HCT116 (cell line): ENCODE results near the gene GSN. TPM values are rescaled to one million over a fixed set of nuclear protein-coding genes. Genes with fewer than 3 reads are reported as not detected.

Source experiments
- ATAC-seq: fragments of 200-7000 bp; cut with Tn5 transposase; 2 replicates; pipeline ENCODE4 v1.9.1; 2020; ENCODE audit warnings: mild to moderate bottlenecking, moderate library complexity
- BruUV-seq: library from RNA; stranded (reverse); fragments of 400-500 nt; replicated peaks from 2 replicates; lab custom pipeline; 2021; lab: Mats Ljungman, UMichigan
- CTCF ChIA-PET: fragments of 300-600 bp; sonication (Branson Sonifier 250); formaldehyde crosslinking; loops from one replicate; lab custom pipeline; 2021; ENCODE audit warnings: antibody characterized with exemption; lab: Charles Lee
- POLR2A ChIA-PET: fragments of 300-600, 350-600 bp; sonication (Branson Sonifier 250); formaldehyde crosslinking; loops from one replicate; lab custom pipeline; 2021; ENCODE audit warnings: antibody characterized with exemption; lab: Charles Lee
- RAD21 ChIA-PET, 2 experiments: fragments of 300-600 bp; sonication (Branson Sonifier 250); formaldehyde crosslinking; loops; one replicate each; lab custom pipeline; 2023; ENCODE audit warnings: low total read pairs in 2 of 2; ENCODE audit not compliant: uncharacterized antibody in 2 of 2, unreplicated experiment in 2 of 2, low non-redundant PET in 1 of 2; lab: Charles Lee
- DNase-seq: peaks from one replicate; pipeline ENCODE4 v3.0.0-alpha.2; 2010; ENCODE audit warnings: low read depth, low spot score
- H2AFZ ChIP-seq: fragments of 200-600 bp; shearing (Covaris generic), sonication (generic); 2 replicates; pipeline ENCODE4 v1.6.1; 2017; ENCODE audit warnings: low read depth, mixed run types, mixed read lengths, antibody characterized with exemption, low read length; ENCODE audit not compliant: poor library complexity, severe bottlenecking
- H3K27ac ChIP-seq: 2 replicates; pipeline ENCODE4 v1.5.1; 2012; ENCODE audit warnings: low read depth, low read length
- H3K27me3 ChIP-seq: fragments of 200-600 bp; sonication (generic); 2 replicates; pipeline ENCODE4 v1.6.1; 2016; ENCODE audit warnings: mixed run types, low read length, mixed read lengths; ENCODE audit not compliant: insufficient read depth
- H3K36me3 ChIP-seq, 2 experiments: fragments of 200-500 bp in 1 of 2; fragments of 200-600 bp in 1 of 2; sonication (Bioruptor generic) in 1 of 2; sonication (generic) in 1 of 2; 2 replicates each; pipeline versions ENCODE4 v1.5.1 to v1.6.1; 2014 to 2016; ENCODE audit warnings: low read length in 2 of 2, inconsistent platforms in 1 of 2, mixed read lengths in 1 of 2, mixed run types in 1 of 2; ENCODE audit not compliant: insufficient read depth in 2 of 2, control insufficient read depth in 1 of 2
- H3K4me1 ChIP-seq, 2 experiments: fragments of 200-600 bp in 1 of 2; sonication (generic) in 1 of 2; 2 replicates each; pipeline versions ENCODE4 v1.5.1 to v1.6.1; 2012 to 2017; ENCODE audit warnings: low read length in 2 of 2, inconsistent platforms in 1 of 2, mild to moderate bottlenecking in 1 of 2, mixed read lengths in 1 of 2, mixed run types in 1 of 2, moderate library complexity in 1 of 2; ENCODE audit not compliant: insufficient read depth in 2 of 2, control insufficient read depth in 1 of 2
- H3K4me2 ChIP-seq: fragments of 200-600 bp; sonication (generic); 2 replicates; pipeline ENCODE4 v1.6.1; 2017; ENCODE audit warnings: mixed run types, low read length, mixed read lengths
- H3K4me3 ChIP-seq, 2 experiments: fragments of 200-600 bp in 1 of 2; sonication (generic) in 1 of 2; replicated peaks in 1 of 2; 2 replicates each; pipeline ENCODE4 v1.5.1; 2011 to 2016; ENCODE audit warnings: low read length in 2 of 2, control low read depth in 1 of 2, low read depth in 1 of 2, mild to moderate bottlenecking in 1 of 2, mixed read lengths in 1 of 2, mixed run types in 1 of 2
- H3K79me2 ChIP-seq: fragments of 200-600 bp; sonication (generic); 2 replicates; pipeline ENCODE4 v1.6.1; 2017; ENCODE audit warnings: mild to moderate bottlenecking, mixed run types, low read length, moderate library complexity, mixed read lengths; ENCODE audit not compliant: insufficient read depth
- H3K9ac ChIP-seq: fragments of 200-600 bp; sonication (generic); 2 replicates; pipeline ENCODE4 v1.6.1; 2016; ENCODE audit warnings: low read length, mixed read lengths
- H3K9me2 ChIP-seq: fragments of 200-600 bp; sonication (generic), shearing (Covaris generic); 2 replicates; pipeline ENCODE4 v1.6.1; 2017; ENCODE audit warnings: mixed run types, mild to moderate bottlenecking, moderate library complexity; ENCODE audit not compliant: insufficient read depth
- H3K9me3 ChIP-seq, 2 experiments: fragments of 200-500 bp in 1 of 2; fragments of 200-600 bp in 1 of 2; sonication (Bioruptor generic) in 1 of 2; sonication (generic) in 1 of 2; 2 replicates each; pipeline ENCODE4 v1.6.1; 2014 to 2017; ENCODE audit warnings: low read length in 2 of 2, mixed read lengths in 2 of 2, inconsistent platforms in 1 of 2, low read depth in 1 of 2, mild to moderate bottlenecking in 1 of 2, mixed run types in 1 of 2, moderate library complexity in 1 of 2; ENCODE audit not compliant: control insufficient read depth in 1 of 2, insufficient read depth in 1 of 2
- H4K20me1 ChIP-seq: fragments of 200-600 bp; sonication (generic), shearing (Covaris generic); 2 replicates; pipeline ENCODE4 v1.6.1; 2017; ENCODE audit warnings: mixed run types, mild to moderate bottlenecking, moderate library complexity; ENCODE audit not compliant: insufficient read depth
- CTCF ChIP-seq, 3 experiments: fragments of 200-600 bp in 1 of 3; sonication (generic) in 1 of 3; IDR thresholded peaks in 2 of 3; conservative IDR thresholded peaks in 1 of 3; 2 replicates each; pipeline ENCODE4 v1.5.1; 2012 to 2017; ENCODE audit warnings: low read depth in 2 of 3, low read length in 2 of 3, antibody characterized with exemption in 1 of 3, borderline replicate concordance in 1 of 3, control low read depth in 1 of 3, mild to moderate bottlenecking in 1 of 3, mixed read lengths in 1 of 3, mixed run types in 1 of 3, moderate library complexity in 1 of 3; ENCODE audit not compliant: insufficient read depth in 1 of 3
- SIN3A ChIP-seq: IDR thresholded peaks from 2 replicates; pipeline ENCODE4 v1.6.1; 2012; ENCODE audit warnings: low read depth
- intact Hi-C: fragments of 100-400 bp; cut with micrococcal nuclease; formaldehyde crosslinking; loops from 2 replicates; pipeline ENCODE4 v1.10.0; 2022
- total RNA-seq: library from RNA; stranded (reverse); gene quantifications from one replicate; pipeline ENCODE4 v1.2.1, GENCODE V29; 2021; ENCODE audit not compliant: unreplicated experiment

The GSN gene
- total RNA-seq, 1 experiment from 2014 or later, result 71.3 TPM

- Histone ChIP-seq H3K9me2 (no peaks in the 10 kb centered on the region), H3K27ac (peak overlapping the region; percentile 74), H3K36me3 (no peaks in the 10 kb centered on the region), H4K20me1 (no peaks in the 10 kb centered on the region), H3K9ac (peak overlapping the region; percentile 52), H3K4me3 (peak overlapping the region; percentile 1 to 39; a peak in 3 of 4 replicates), H3K4me1 (peaks cover 84 to 93% of the 10 kb centered on the region in 2 experiments), H2AFZ (no peak overlapping the region), H3K4me2 (peak overlapping the region; percentile 70), H3K27me3 (no peaks in the 10 kb centered on the region), H3K79me2 (no peaks in the 10 kb centered on the region), H3K9me3 (no peaks in the 10 kb centered on the region)
- POLR2A ChIA-PET, result interaction anchor here (0.7 kb wide), 1 partner anchor 37 kb away, joined by 3 read pairs; no protein-coding TSS in a partner anchor
- no TSS peak for BruUV-seq
- TF ChIP-seq CTCF (IDR thresholded peaks at IDR 0.05 in 2 of 3, conservative IDR thresholded peaks at IDR 0.05 in 1 of 3; ENCODE audit: borderline replicate concordance in 1 of 3, insufficient read depth in 1 of 3, low read depth in 2 of 3, low read length in 2 of 3) (peak in 1 of 3 experiments; percentile 12; a peak in 1 of 6 replicates), SIN3A (no peak)
- DNase-seq, result no peak
- intact Hi-C loops, result loop anchor here (5.0 to 10.0 kb wide), 2 partner anchors 69 to 296 kb away; no protein-coding TSS in a partner anchor
- CTCF ChIA-PET, result interaction anchor here (1.2 to 1.6 kb wide), 2 partner anchors 10 to 13 kb away, joined by 3 to 5 read pairs; partner anchors contain the start of gene GSN
- RAD21 ChIA-PET, result no interaction called here
- no peak; the same call in 1 of the 2 replicates for ATAC-seq
These were observed 13.0 kb downstream of the GSN start for GRCh38 chr9:121280715-121281613.
